ENCODE results near the gene ETV3. TPM values are rescaled to one million over a fixed set of nuclear protein-coding genes. Genes with fewer than 3 reads are reported as not detected.
A peak's percentile ranks its signal among the peaks of the same experiment; 100 is the strongest.

Gene ETV3
- total RNA-seq, 1 experiment from 2014 or later, result 22.2 TPM

- CTCF ChIA-PET, result interaction anchor here (0.5 to 2.6 kb wide), 19 partner anchors 10 to 922 kb away, joined by 3 to 85 read pairs (median 4); partner anchors contain the start of gene ETV3
- Histone ChIP-seq H3K4me3 (ENCODE audit: low read depth in 2 of 2, low read length in 2 of 2) (no peak overlapping the region), H3K9me3 (ENCODE audit: control insufficient read depth, insufficient read depth, low read depth, low read length) (no peaks in the 10 kb centered on the region), H3K27me3 (ENCODE audit: control insufficient read depth, insufficient read depth, low read length) (no peaks in the 10 kb centered on the region), H3K36me3 (ENCODE audit: control insufficient read depth, insufficient read depth, low read length) (no peaks in the 10 kb centered on the region), H3K27ac (ENCODE audit: low read length) (no peak overlapping the region), H3K4me1 (ENCODE audit: control insufficient read depth, insufficient read depth, low read length) (no peaks in the 10 kb centered on the region)
- POLR2A ChIA-PET, result no interaction called here
- DNase-seq (ENCODE audit: low read depth, low spot score) (peak; percentile 55), ATAC-seq (peak; percentile 96)
- no TSS peak for BruUV-seq (replicated peaks)
- intact Hi-C loops (cut with micrococcal nuclease; ENCODE audit: unreplicated experiment), result loop anchor here (1.0 kb wide), 2 partner anchors 46 to 66 kb away; no protein-coding TSS in a partner anchor
- TF ChIP-seq TCF7L2 (IDR thresholded peaks at IDR 0.05; ENCODE audit: low read depth, low read length), result no peak
- TF ChIP-seq POLR2AphosphoS5 (IDR thresholded peaks at IDR 0.05; ENCODE audit: low read depth, low read length), result no peak
- TF ChIP-seq, protein P1, sequence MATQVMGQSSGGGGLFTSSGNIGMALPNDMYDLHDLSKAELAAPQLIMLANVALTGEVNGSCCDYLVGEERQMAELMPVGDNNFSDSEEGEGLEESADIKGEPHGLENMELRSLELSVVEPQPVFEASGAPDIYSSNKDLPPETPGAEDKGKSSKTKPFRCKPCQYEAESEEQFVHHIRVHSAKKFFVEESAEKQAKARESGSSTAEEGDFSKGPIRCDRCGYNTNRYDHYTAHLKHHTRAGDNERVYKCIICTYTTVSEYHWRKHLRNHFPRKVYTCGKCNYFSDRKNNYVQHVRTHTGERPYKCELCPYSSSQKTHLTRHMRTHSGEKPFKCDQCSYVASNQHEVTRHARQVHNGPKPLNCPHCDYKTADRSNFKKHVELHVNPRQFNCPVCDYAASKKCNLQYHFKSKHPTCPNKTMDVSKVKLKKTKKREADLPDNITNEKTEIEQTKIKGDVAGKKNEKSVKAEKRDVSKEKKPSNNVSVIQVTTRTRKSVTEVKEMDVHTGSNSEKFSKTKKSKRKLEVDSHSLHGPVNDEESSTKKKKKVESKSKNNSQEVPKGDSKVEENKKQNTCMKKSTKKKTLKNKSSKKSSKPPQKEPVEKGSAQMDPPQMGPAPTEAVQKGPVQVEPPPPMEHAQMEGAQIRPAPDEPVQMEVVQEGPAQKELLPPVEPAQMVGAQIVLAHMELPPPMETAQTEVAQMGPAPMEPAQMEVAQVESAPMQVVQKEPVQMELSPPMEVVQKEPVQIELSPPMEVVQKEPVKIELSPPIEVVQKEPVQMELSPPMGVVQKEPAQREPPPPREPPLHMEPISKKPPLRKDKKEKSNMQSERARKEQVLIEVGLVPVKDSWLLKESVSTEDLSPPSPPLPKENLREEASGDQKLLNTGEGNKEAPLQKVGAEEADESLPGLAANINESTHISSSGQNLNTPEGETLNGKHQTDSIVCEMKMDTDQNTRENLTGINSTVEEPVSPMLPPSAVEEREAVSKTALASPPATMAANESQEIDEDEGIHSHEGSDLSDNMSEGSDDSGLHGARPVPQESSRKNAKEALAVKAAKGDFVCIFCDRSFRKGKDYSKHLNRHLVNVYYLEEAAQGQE (IDR thresholded peaks at IDR 0.05; ENCODE audit: insufficient read depth in 1 of 2, low read depth in 2 of 2, low read length in 1 of 2), result no peak
- TF ChIP-seq, protein P2, sequence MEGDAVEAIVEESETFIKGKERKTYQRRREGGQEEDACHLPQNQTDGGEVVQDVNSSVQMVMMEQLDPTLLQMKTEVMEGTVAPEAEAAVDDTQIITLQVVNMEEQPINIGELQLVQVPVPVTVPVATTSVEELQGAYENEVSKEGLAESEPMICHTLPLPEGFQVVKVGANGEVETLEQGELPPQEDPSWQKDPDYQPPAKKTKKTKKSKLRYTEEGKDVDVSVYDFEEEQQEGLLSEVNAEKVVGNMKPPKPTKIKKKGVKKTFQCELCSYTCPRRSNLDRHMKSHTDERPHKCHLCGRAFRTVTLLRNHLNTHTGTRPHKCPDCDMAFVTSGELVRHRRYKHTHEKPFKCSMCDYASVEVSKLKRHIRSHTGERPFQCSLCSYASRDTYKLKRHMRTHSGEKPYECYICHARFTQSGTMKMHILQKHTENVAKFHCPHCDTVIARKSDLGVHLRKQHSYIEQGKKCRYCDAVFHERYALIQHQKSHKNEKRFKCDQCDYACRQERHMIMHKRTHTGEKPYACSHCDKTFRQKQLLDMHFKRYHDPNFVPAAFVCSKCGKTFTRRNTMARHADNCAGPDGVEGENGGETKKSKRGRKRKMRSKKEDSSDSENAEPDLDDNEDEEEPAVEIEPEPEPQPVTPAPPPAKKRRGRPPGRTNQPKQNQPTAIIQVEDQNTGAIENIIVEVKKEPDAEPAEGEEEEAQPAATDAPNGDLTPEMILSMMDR (IDR thresholded peaks at IDR 0.05), result peak; percentile 94
- TF ChIP-seq SIN3A (IDR thresholded peaks at IDR 0.05; ENCODE audit: borderline replicate concordance, insufficient read depth, low read depth, low read length), result no peak
- in situ Hi-C loops (cut with HindIII; ENCODE audit: low pct_unique_long_range_greater_than_20kb, low sequenced_read_pairs), result no loop called here
Measured at GRCh38 chr1:157090196-157090647, 48.0 kb downstream of the ETV3 start.

DNA sequence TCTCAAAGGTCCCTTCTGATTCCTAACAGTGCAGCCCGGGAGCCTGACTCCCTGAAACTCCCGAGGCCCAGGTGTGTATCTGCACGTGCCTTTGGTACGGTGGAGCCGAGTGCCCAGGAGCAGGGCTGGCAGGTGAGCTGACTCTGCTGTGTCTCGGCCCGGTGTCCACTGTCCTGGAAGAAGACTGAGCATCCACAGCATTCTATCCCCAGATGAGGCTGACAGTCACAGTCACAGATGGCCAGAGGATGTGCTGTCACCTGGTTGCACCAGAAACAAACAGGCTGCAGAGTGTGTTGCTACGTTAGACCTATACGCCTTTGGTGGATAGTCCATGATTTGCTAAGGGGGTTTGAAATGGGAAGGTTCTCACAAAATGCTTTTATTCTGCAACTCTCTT, 48.4 kb downstream of the ETV3 start:
- no peaks in the 10 kb centered on the region for H3K36me3 ChIP-seq (ENCODE audit: control insufficient read depth, insufficient read depth, low read length)
- BruUV-seq (replicated peaks), result no TSS peak
- H3K9me3 ChIP-seq (ENCODE audit: control insufficient read depth, insufficient read depth, low read depth, low read length), result no peaks in the 10 kb centered on the region
- ATAC-seq, result peak; percentile 55
- ChIA-PET CTCF (interaction anchor here (0.6 to 2.6 kb wide), 17 partner anchors 9 to 102 kb away, joined by 3 to 85 read pairs (median 4); partner anchors contain the start of gene ETV3), POLR2A (no interaction called here)
- in situ Hi-C loops (cut with HindIII; ENCODE audit: low pct_unique_long_range_greater_than_20kb, low sequenced_read_pairs), result no loop called here
- H3K4me3 ChIP-seq (ENCODE audit: low read depth in 2 of 2, low read length in 2 of 2), result no peak overlapping the region
- TF ChIP-seq TCF7L2 (IDR thresholded peaks at IDR 0.05; ENCODE audit: low read depth, low read length), result no peak
- TF ChIP-seq, protein P2 (IDR thresholded peaks at IDR 0.05), result no peak
- no peak for TF ChIP-seq POLR2AphosphoS5 (IDR thresholded peaks at IDR 0.05; ENCODE audit: low read depth, low read length)
- TF ChIP-seq, protein P1 (IDR thresholded peaks at IDR 0.05; ENCODE audit: insufficient read depth in 1 of 2, low read depth in 2 of 2, low read length in 1 of 2), result no peak
- TF ChIP-seq SIN3A (IDR thresholded peaks at IDR 0.05; ENCODE audit: borderline replicate concordance, insufficient read depth, low read depth, low read length), result no peak
- H3K27ac ChIP-seq (ENCODE audit: low read length), result no peak overlapping the region
- no peak for DNase-seq (ENCODE audit: low read depth, low spot score)
- H3K4me1 ChIP-seq (ENCODE audit: control insufficient read depth, insufficient read depth, low read length), result no peaks in the 10 kb centered on the region
- H3K27me3 ChIP-seq (ENCODE audit: control insufficient read depth, insufficient read depth, low read length), result no peaks in the 10 kb centered on the region
- intact Hi-C loops (cut with micrococcal nuclease; ENCODE audit: unreplicated experiment), result loop anchor here (1.0 kb wide), 2 partner anchors 47 to 67 kb away; no protein-coding TSS in a partner anchor

Data from Panc1 (cell line).